Keratinocyte (primary cell): ENCODE data around the gene MRPL43. TPM values are rescaled to one million over a fixed set of nuclear protein-coding genes. Genes with fewer than 3 reads are reported as not detected.
A peak's percentile ranks its signal among the peaks of the same experiment; 100 is the strongest.

Source experiments
- DNase-seq: peaks from one replicate; pipeline ENCODE4 v3.0.0-alpha.2; 2011; ENCODE audit warnings: low read depth, missing footprints, low spot score
- FAIRE-seq: peaks from 2 replicates; lab custom pipeline; 2011; peaks lifted over from hg19 to GRCh38; lab: Jason Lieb, UNC
- H2AFZ ChIP-seq: 2 replicates; pipeline ENCODE4 v1.6.0; 2012; ENCODE audit warnings: low read length, control low read depth, inconsistent platforms; ENCODE audit not compliant: control insufficient read depth
- H3K27ac ChIP-seq: 2 replicates; pipeline ENCODE4 v1.5.1; 2011; ENCODE audit warnings: low read length; ENCODE audit not compliant: control insufficient read depth, insufficient read depth
- H3K27me3 ChIP-seq: 3 replicates; pipeline ENCODE4 v1.6.0; 2011; ENCODE audit warnings: low read length; ENCODE audit not compliant: control insufficient read depth, insufficient read depth; ENCODE audit errors: extremely low read depth
- H3K36me3 ChIP-seq, 2 experiments: 2 replicates in 1 of 2; 3 replicates in 1 of 2; pipeline ENCODE4 v1.5.1; 2011; ENCODE audit warnings: low read length in 2 of 2, mild to moderate bottlenecking in 1 of 2; ENCODE audit not compliant: control insufficient read depth in 2 of 2, insufficient read depth in 2 of 2; ENCODE audit errors: extremely low read depth in 1 of 2
- H3K4me1 ChIP-seq: 3 replicates; pipeline ENCODE4 v1.5.1; 2011; ENCODE audit warnings: low read length; ENCODE audit not compliant: control insufficient read depth, insufficient read depth; ENCODE audit errors: extremely low read depth
- H3K4me2 ChIP-seq: 3 replicates; pipeline ENCODE4 v1.6.0; 2011; ENCODE audit warnings: low read depth, low read length; ENCODE audit not compliant: control insufficient read depth, insufficient read depth; ENCODE audit errors: extremely low read depth
- H3K4me3 ChIP-seq, 3 experiments: fragments of 200-600 bp in 1 of 3; sonication (generic) in 1 of 3; 2 replicates in 2 of 3; 3 replicates in 1 of 3; pipeline ENCODE4 v1.5.1; 2011 to 2016; ENCODE audit warnings: low read length in 3 of 3, mild to moderate bottlenecking in 3 of 3, control low read depth in 2 of 3, inconsistent platforms in 1 of 3, low read depth in 1 of 3, mixed read lengths in 1 of 3, mixed run types in 1 of 3, moderate library complexity in 1 of 3; ENCODE audit not compliant: control insufficient read depth in 2 of 3, insufficient read depth in 2 of 3; ENCODE audit errors: extremely low read depth in 1 of 3
- H3K79me2 ChIP-seq: 2 replicates; pipeline ENCODE4 v1.6.0; 2012; ENCODE audit warnings: low read length; ENCODE audit not compliant: control insufficient read depth, insufficient read depth
- H3K9ac ChIP-seq: 3 replicates; pipeline ENCODE4 v1.6.0; 2011; ENCODE audit warnings: low read length; ENCODE audit not compliant: control insufficient read depth, insufficient read depth; ENCODE audit errors: extremely low read depth
- H3K9me1 ChIP-seq: 3 replicates; pipeline ENCODE4 v1.6.0; 2011; ENCODE audit warnings: low read length; ENCODE audit not compliant: control insufficient read depth, insufficient read depth; ENCODE audit errors: extremely low read depth
- H3K9me3 ChIP-seq: 2 replicates; pipeline ENCODE4 v1.5.1; 2012; ENCODE audit warnings: low read depth, low read length; ENCODE audit not compliant: control insufficient read depth
- H4K20me1 ChIP-seq: 3 replicates; pipeline ENCODE4 v1.6.0; 2011; ENCODE audit warnings: low read length; ENCODE audit not compliant: control insufficient read depth, insufficient read depth; ENCODE audit errors: extremely low read depth
- CTCF ChIP-seq, 3 experiments: IDR thresholded peaks in 1 of 3; conservative IDR thresholded peaks in 1 of 3; optimal IDR thresholded peaks in 1 of 3; 2 replicates in 2 of 3; 3 replicates in 1 of 3; pipeline versions ENCODE3 to v1.5.1; 2011; ENCODE audit warnings: low read length in 3 of 3, mild to moderate bottlenecking in 3 of 3, moderate library complexity in 2 of 3, control low read depth in 1 of 3, inconsistent platforms in 1 of 3; ENCODE audit not compliant: insufficient read depth in 2 of 3; ENCODE audit errors: extremely low read depth in 1 of 3
- EZH2 ChIP-seq: IDR thresholded peaks from one replicate; pipeline ENCODE4 v1.6.1; 2012; ENCODE audit warnings: inconsistent platforms, mild to moderate bottlenecking, low read length, moderate library complexity
- dilution Hi-C: fragments of 300-500 bp; cut with MboI; formaldehyde crosslinking; loops from one replicate; pipeline ENCODE4 v1.7.0; 2020; ENCODE audit warnings: low sequenced_read_pairs; ENCODE audit not compliant: extremely low pct_ligation_motif_present
- polyA plus RNA-seq, 5 experiments: library from polyadenylated mRNA; depleted of rRNA in 3 of 5; stranded (reverse) in 3 of 5; stranded (forward) in 1 of 5; unstranded in 1 of 5; fragments of >200 nt; gene quantifications; 1 replicate in 1 of 5; 2 replicates in 3 of 5; 3 replicates in 1 of 5; pipeline versions ENCODE4 v1.2.1 to v1.2.3, GENCODE V29; 2011 to 2012; ENCODE audit warnings: missing spikeins in 2 of 5, low read depth in 1 of 5, low replicate concordance in 1 of 5

The MRPL43 gene
- polyA plus RNA-seq, 1 donor (not counting 4 experiments of a cell fraction or from before 2014, with no cell fraction given) = 71.1 TPM

- FAIRE-seq (no peak), DNase-seq (no peak)
- peaks cover 27% of the 10 kb centered on the region for H3K4me1 ChIP-seq
- peak overlapping the region; percentile 77 for H3K9ac ChIP-seq
- H2AFZ ChIP-seq = peak overlapping the region; percentile 81
- H3K79me2 ChIP-seq = peaks cover 5% of the 10 kb centered on the region
- H4K20me1 ChIP-seq = no peaks in the 10 kb centered on the region
- no peaks in the 10 kb centered on the region for H3K9me1 ChIP-seq
- TF ChIP-seq CTCF (optimal IDR thresholded peaks at IDR 0.05 in 1 of 3, IDR thresholded peaks at IDR 0.05 in 1 of 3, conservative IDR thresholded peaks at IDR 0.05 in 1 of 3; ENCODE audit: extremely low read depth in 1 of 3, insufficient read depth in 2 of 3, low read length in 3 of 3) (no peak), EZH2 (no peak)
- H3K9me3 ChIP-seq = no peaks in the 10 kb centered on the region
- peak overlapping the region; percentile 99 for H3K4me2 ChIP-seq
- peak overlapping the region; percentile 84 for H3K27ac ChIP-seq
- dilution Hi-C loops = no loop called here
- peaks cover 5% of the 10 kb centered on the region for H3K27me3 ChIP-seq
- peaks cover 10 to 23% of the 10 kb centered on the region in 2 experiments for H3K36me3 ChIP-seq
- H3K4me3 ChIP-seq = peak overlapping the region; percentile 64 to 86 (median 80)
These were observed 44.7 kb upstream of the MRPL43 start for GRCh38 chr10:101031796-101032636.

- DNase-seq (no peak), FAIRE-seq (no peak)
- Histone ChIP-seq H3K4me3 (peak within 1 kb of the TSS; percentile 64 to 86 (median 80)), H3K36me3 (peaks cover 9 to 16% of the 10 kb centered on the region in 2 experiments), H4K20me1 (no peaks in the 10 kb centered on the region), H3K79me2 (peaks cover 5% of the 10 kb centered on the region), H3K27me3 (peaks cover 9% of the 10 kb centered on the region), H2AFZ (peak within 1 kb of the TSS; percentile 81), H3K9me3 (no peaks in the 10 kb centered on the region), H3K4me2 (peak within 1 kb of the TSS; percentile 99), H3K9ac (peak within 1 kb of the TSS; percentile 77), H3K9me1 (no peaks in the 10 kb centered on the region), H3K27ac (peak within 1 kb of the TSS; percentile 84), H3K4me1 (peaks cover 27% of the 10 kb centered on the region)
- dilution Hi-C loops = no loop called here
- no peak for TF ChIP-seq EZH2
- no peak for TF ChIP-seq CTCF (optimal IDR thresholded peaks at IDR 0.05 in 1 of 3, IDR thresholded peaks at IDR 0.05 in 1 of 3, conservative IDR thresholded peaks at IDR 0.05 in 1 of 3; ENCODE audit: extremely low read depth in 1 of 3, insufficient read depth in 2 of 3, low read length in 3 of 3)
These were observed 44.0 kb upstream of the MRPL43 start, which contains the start of the genes PDZD7 and SFXN3 for GRCh38 chr10:101031128-101031795. PDZD7 (minus strand) TSS chr10:101031129; CDS start chr10:101030219, 910 bp downstream. SFXN3 (plus strand) TSS chr10:101031234; CDS start chr10:101034695, 3,461 bp downstream.
